ENCODE data around the gene ATF6. TPM values are rescaled to one million over a fixed set of nuclear protein-coding genes. Genes with fewer than 3 reads are reported as not detected.

ATF6 gene
- total and polyA plus RNA-seq, 9 of the 15 experiments (the other 6 are each of a cell fraction or from before 2014, with no cell fraction given): 11.7 to 32.4 (median 20.4) TPM

DNA sequence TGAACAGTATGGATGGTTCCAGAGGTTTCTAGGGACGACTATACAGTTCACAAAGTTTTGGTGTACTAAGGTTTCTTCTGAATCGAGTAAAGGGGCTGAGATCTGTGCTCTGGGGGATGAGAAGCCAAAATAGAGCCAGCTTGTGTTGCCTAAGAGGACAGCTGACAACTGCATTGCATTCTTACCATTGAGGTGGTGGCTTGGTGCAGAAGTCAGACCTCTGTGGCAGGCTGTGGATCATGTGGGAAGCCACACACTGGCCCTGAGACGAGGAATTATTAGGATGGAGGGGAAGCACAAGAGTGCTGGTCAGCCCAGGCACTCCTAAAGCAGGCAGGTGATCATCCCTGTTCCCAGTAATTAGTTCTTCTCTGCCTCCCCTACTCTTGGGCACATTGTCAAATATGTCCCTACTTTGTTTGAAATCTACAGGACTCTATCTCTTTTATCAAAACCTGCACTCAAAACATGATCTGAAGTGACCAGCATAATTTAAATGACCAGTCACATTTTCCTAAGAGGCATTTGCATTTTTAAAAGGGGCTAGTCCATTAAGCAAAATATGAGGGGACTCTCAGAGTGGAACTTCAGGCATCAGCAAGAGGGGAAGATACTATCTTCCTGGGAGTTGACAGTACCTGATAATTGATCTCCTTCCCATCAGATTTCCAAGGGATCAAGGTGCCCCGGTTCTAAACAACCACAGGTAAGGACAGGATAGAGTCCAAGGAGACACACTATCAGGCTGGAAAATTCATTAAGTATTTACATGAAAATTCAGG, 45.0 kb upstream of the ATF6 start, which contains the start of gene FCRLB:
Gene FCRLB, plus strand, starts transcription at position 589 of the 782 bp plus-strand sequence. CDS start 1,129 bp downstream, outside the sequence.
- peak within 1 kb of the TSS; percentile 75 for H2AFZ ChIP-seq (ENCODE audit: low read depth, low read length)
- FAIRE-seq: no peak
- CTCF ChIA-PET (ENCODE audit: low intra/inter-chr PET ratio): no interaction called here

More for the DNA sequence above, 45.0 kb upstream of the ATF6 start, which contains the start of gene FCRLB:
- Histone ChIP-seq H4K20me1 (replicated peaks; ENCODE audit: control insufficient read depth, insufficient read depth, low read length) (no peaks in the 10 kb centered on the region), H3K27me3 (ENCODE audit: control insufficient read depth in 2 of 2, insufficient read depth in 2 of 2, low read length in 2 of 2) (no peaks in the 10 kb centered on the region), H3K36me3 (ENCODE audit: control insufficient read depth, insufficient read depth, low read length) (no peaks in the 10 kb centered on the region), H3K9me3 (replicated peaks; ENCODE audit: control insufficient read depth, insufficient read depth, low read depth, low read length) (no peaks in the 10 kb centered on the region), H3K27ac (ENCODE audit: extremely low read depth, low read depth, low read length) (peak within 1 kb of the TSS; percentile 70), H3K4me3 (no peak within 1 kb of the TSS), H3K9ac (ENCODE audit: insufficient read depth in 1 of 2, low read depth in 2 of 2, low read length in 2 of 2) (peak within 1 kb of the TSS; percentile 18 to 30; a peak in 3 of 4 replicates), H3K79me2 (ENCODE audit: control insufficient read depth, insufficient read depth, low read length) (peaks cover 7% of the 10 kb centered on the region; the same call in 2 of the 3 replicates), H3K4me1 (replicated peaks in 1 of 2; ENCODE audit: control insufficient read depth in 2 of 2, insufficient read depth in 2 of 2, low read length in 2 of 2) (peaks cover 32 to 45% of the 10 kb centered on the region in 2 experiments), H3K4me2 (ENCODE audit: insufficient read depth, low read length) (peak within 1 kb of the TSS; percentile 50), H3K9me1 (ENCODE audit: control insufficient read depth, insufficient read depth, low read length) (no peaks in the 10 kb centered on the region)
- ATAC-seq (no peak; the same call in 2 of the 3 replicates), DNase-seq (ENCODE audit: extremely low read depth in 1 of 4, low spot score in 3 of 4) (no peak)
- in situ Hi-C loops (cut with MboI) (no loop called here), intact Hi-C loops (cut with micrococcal nuclease) (loop anchor here (2.0 kb wide), 1 partner anchor 14 kb away; the partner anchor contains the start of gene FCRLA)
- POLR2A ChIA-PET: interaction anchor here (1.0 to 1.7 kb wide), 3 partner anchors 14 to 215 kb away, joined by 3 to 4 read pairs (median 3); partner anchors contain the start of genes FCGR2A and FCRLA
- no peak for TF ChIP-seq NKRF (IDR thresholded peaks at IDR 0.05; ENCODE audit: borderline replicate concordance)
- peak; percentile 55; the same call in 1 of the 2 replicates for TF ChIP-seq BRD4 (IDR thresholded peaks at IDR 0.05)
- TF ChIP-seq PRDM10 (IDR thresholded peaks at IDR 0.05; ENCODE audit: partially characterized antibody): peak; percentile 63
- 5% methylated on average over 4 of the region's 4 CpGs for WGBS (ENCODE audit: insufficient coverage, low coverage, missing lambda C conversion rate)
- BruUV-seq (replicated peaks): no TSS peak
